ENCODE data around the gene SPP1.

GRCh38 chr4:87943660-87944149, 31.8 kb upstream of the SPP1 start:
- no peak for TF ChIP-seq ZNF341 (tag by site-specific recombination; IDR thresholded peaks at IDR 0.05; ENCODE audit: low read depth)
- no peak for TF ChIP-seq ZNF423 (tag by site-specific recombination; IDR thresholded peaks at IDR 0.05)
- TF ChIP-seq ZNF114 (tag by site-specific recombination; IDR thresholded peaks at IDR 0.05) = no peak
- TF ChIP-seq, protein P1, sequence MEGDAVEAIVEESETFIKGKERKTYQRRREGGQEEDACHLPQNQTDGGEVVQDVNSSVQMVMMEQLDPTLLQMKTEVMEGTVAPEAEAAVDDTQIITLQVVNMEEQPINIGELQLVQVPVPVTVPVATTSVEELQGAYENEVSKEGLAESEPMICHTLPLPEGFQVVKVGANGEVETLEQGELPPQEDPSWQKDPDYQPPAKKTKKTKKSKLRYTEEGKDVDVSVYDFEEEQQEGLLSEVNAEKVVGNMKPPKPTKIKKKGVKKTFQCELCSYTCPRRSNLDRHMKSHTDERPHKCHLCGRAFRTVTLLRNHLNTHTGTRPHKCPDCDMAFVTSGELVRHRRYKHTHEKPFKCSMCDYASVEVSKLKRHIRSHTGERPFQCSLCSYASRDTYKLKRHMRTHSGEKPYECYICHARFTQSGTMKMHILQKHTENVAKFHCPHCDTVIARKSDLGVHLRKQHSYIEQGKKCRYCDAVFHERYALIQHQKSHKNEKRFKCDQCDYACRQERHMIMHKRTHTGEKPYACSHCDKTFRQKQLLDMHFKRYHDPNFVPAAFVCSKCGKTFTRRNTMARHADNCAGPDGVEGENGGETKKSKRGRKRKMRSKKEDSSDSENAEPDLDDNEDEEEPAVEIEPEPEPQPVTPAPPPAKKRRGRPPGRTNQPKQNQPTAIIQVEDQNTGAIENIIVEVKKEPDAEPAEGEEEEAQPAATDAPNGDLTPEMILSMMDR (tag by site-specific recombination; IDR thresholded peaks at IDR 0.05) = no peak
- TF ChIP-seq ZNF366 (tag by site-specific recombination; conservative IDR thresholded peaks at IDR 0.05) = no peak
- no peak for TF ChIP-seq ZNF660 (tag by site-specific recombination; IDR thresholded peaks at IDR 0.05)
- no peak for TF ChIP-seq ZNF23 (tag by site-specific recombination; IDR thresholded peaks at IDR 0.05; ENCODE audit: borderline replicate concordance)
- TF ChIP-seq ZNF311 (tag by site-specific recombination; IDR thresholded peaks at IDR 0.05; ENCODE audit: borderline replicate concordance) = no peak
- TF ChIP-seq ZFP41 (tag by site-specific recombination; IDR thresholded peaks at IDR 0.05; ENCODE audit: borderline replicate concordance) = no peak
- no peak for TF ChIP-seq YY1 (tag by site-specific recombination; IDR thresholded peaks at IDR 0.05)
- TF ChIP-seq ZNF112 (tag by site-specific recombination; IDR thresholded peaks at IDR 0.05) = no peak
